HepG2 (cell line): ENCODE data around the gene TGM1. TPM values are rescaled to one million over a fixed set of nuclear protein-coding genes. Genes with fewer than 3 reads are reported as not detected.

ENCODE experiments used
- ATAC-seq: fragments of 200-7000 bp; cut with Tn5 transposase; 3 replicates; pipeline ENCODE4 v1.9.1; 2020; ENCODE audit warnings: mild to moderate bottlenecking, moderate library complexity
- BruUV-seq: library from RNA; stranded (reverse); fragments of 400-500 nt; replicated peaks from 2 replicates; lab custom pipeline; 2021; lab: Mats Ljungman, UMichigan
- CTCF ChIA-PET: fragments of 300-600 bp; formaldehyde crosslinking; extraction: SDS; loops from one replicate; lab custom pipeline; 2021; ENCODE audit warnings: low total read pairs, inconsistent platforms, low intra/inter-chr PET ratio; lab: Yijun Ruan, JAX
- POLR2A ChIA-PET: fragments of 350-600 bp; sonication (Branson Sonifier 250); formaldehyde crosslinking; loops from one replicate; lab custom pipeline; 2020; ENCODE audit warnings: antibody characterized with exemption, inconsistent platforms; lab: Yijun Ruan, JAX
- DNase-seq: peaks from one replicate; pipeline ENCODE4 v3.0.0-alpha.2; 2015; ENCODE audit warnings: low spot score
- FAIRE-seq: peaks from 3 replicates; lab custom pipeline; 2011; peaks lifted over from hg19 to GRCh38; lab: Jason Lieb, UNC
- H2AFZ ChIP-seq: one replicate; pipeline ENCODE4 v1.6.1; 2011; ENCODE audit warnings: low read length, inconsistent platforms
- H3K27ac ChIP-seq: fragments of 300-600 bp; 3 replicates; pipeline ENCODE4 v1.8.0; 2011; ENCODE audit warnings: mixed run types, mild to moderate bottlenecking, mixed read lengths, low read length, inconsistent platforms; ENCODE audit not compliant: insufficient read depth; ENCODE audit errors: extremely low read length
- H3K27me3 ChIP-seq, 2 experiments: fragments of 200-600 bp in 1 of 2; 2 replicates in 1 of 2; 3 replicates in 1 of 2; pipeline versions ENCODE4 v1.6.0 to v1.8.0; 2011; ENCODE audit warnings: low read length in 2 of 2, mild to moderate bottlenecking in 2 of 2, moderate library complexity in 2 of 2, inconsistent platforms in 1 of 2; ENCODE audit not compliant: insufficient read depth in 2 of 2, control insufficient read depth in 1 of 2
- H3K36me3 ChIP-seq, 2 experiments: fragments of 200-600 bp in 1 of 2; replicated peaks in 1 of 2; 2 replicates in 1 of 2; 3 replicates in 1 of 2; pipeline versions ENCODE4 v1.5.1 to v1.8.0; 2011; ENCODE audit warnings: low read length in 2 of 2, inconsistent platforms in 1 of 2; ENCODE audit not compliant: insufficient read depth in 2 of 2, control insufficient read depth in 1 of 2
- H3K4me1 ChIP-seq: 2 replicates; pipeline ENCODE4 v1.5.1; 2012; ENCODE audit warnings: low read length, inconsistent platforms; ENCODE audit not compliant: insufficient read depth
- H3K4me2 ChIP-seq: 2 replicates; pipeline ENCODE4 v1.6.0; 2011; ENCODE audit warnings: low read depth, low read length, inconsistent platforms
- H3K4me3 ChIP-seq, 3 experiments: fragments of 200-600 bp in 1 of 3; sonication (generic), shearing (Covaris generic) in 1 of 3; replicated peaks in 1 of 3; 2 replicates each; pipeline ENCODE4 v1.5.1; 2011 to 2016; ENCODE audit warnings: low read length in 3 of 3, inconsistent platforms in 2 of 3, low read depth in 2 of 3, mild to moderate bottlenecking in 2 of 3, control low read depth in 1 of 3, mixed read lengths in 1 of 3; ENCODE audit not compliant: insufficient read depth in 1 of 3
- H3K79me2 ChIP-seq: one replicate; pipeline ENCODE4 v1.6.1; 2011; ENCODE audit warnings: low read length, inconsistent platforms; ENCODE audit not compliant: insufficient read depth
- H3K9ac ChIP-seq: 2 replicates; pipeline ENCODE4 v1.6.0; 2011; ENCODE audit warnings: mild to moderate bottlenecking, low read depth, low read length, inconsistent platforms; ENCODE audit not compliant: insufficient read depth
- H3K9me3 ChIP-seq: 2 replicates; pipeline ENCODE4 v1.5.1; 2012; ENCODE audit warnings: mild to moderate bottlenecking, low read length
- H4K20me1 ChIP-seq: 2 replicates; pipeline ENCODE4 v1.6.0; 2011; ENCODE audit warnings: inconsistent platforms, mild to moderate bottlenecking, low read length, moderate library complexity; ENCODE audit not compliant: insufficient read depth
- ARNT2 ChIP-seq: sonication (generic); formaldehyde crosslinking; IDR thresholded peaks from 2 replicates; pipeline ENCODE4 v1.8.0; 2022; ENCODE audit warnings: mild to moderate bottlenecking, low read depth, missing genetic modification reagents, moderate library complexity
- ATF1 ChIP-seq: IDR thresholded peaks from 2 replicates; pipeline ENCODE4 v1.6.1; 2016; ENCODE audit warnings: mild to moderate bottlenecking, control low read depth
- FOXO4 ChIP-seq: sonication (generic); formaldehyde crosslinking; conservative IDR thresholded peaks from 2 replicates; pipeline ENCODE4 v1.8.1; 2023; ENCODE audit warnings: missing genetic modification reagents
- GTF3A ChIP-seq: sonication (generic); formaldehyde crosslinking; conservative IDR thresholded peaks from 2 replicates; pipeline ENCODE4 v1.4.0; 2020; ENCODE audit warnings: mild to moderate bottlenecking, missing genetic modification reagents
- HNF4A ChIP-seq: sonication (generic); formaldehyde crosslinking; IDR thresholded peaks from 2 replicates; pipeline ENCODE4 v1.4.0; 2020; ENCODE audit warnings: missing genetic modification reagents
- NONO ChIP-seq, 2 experiments: fragments of 450-650 bp in 1 of 2; sonication (generic) in 1 of 2; formaldehyde crosslinking in 1 of 2; IDR thresholded peaks in 1 of 2; conservative IDR thresholded peaks in 1 of 2; 2 replicates each; pipeline versions ENCODE4 v1.6.1 to v1.8.0; 2017 to 2022; ENCODE audit warnings: mild to moderate bottlenecking in 1 of 2, missing genetic modification reagents in 1 of 2, moderate library complexity in 1 of 2
- NR0B2 ChIP-seq: sonication (generic); formaldehyde crosslinking; IDR thresholded peaks from 2 replicates; pipeline ENCODE4 v1.4.0; 2020; ENCODE audit warnings: mild to moderate bottlenecking, missing genetic modification reagents
- POLR2G ChIP-seq: fragments of 200-400 bp; formaldehyde crosslinking; IDR thresholded peaks from 2 replicates; pipeline ENCODE4 v1.6.1; 2018; ENCODE audit warnings: mild to moderate bottlenecking, low read depth, low read length, moderate library complexity
- SALL1 ChIP-seq: sonication (generic); formaldehyde crosslinking; IDR thresholded peaks from 2 replicates; pipeline ENCODE4 v1.8.0; 2022; ENCODE audit warnings: mild to moderate bottlenecking, missing genetic modification reagents
- ZBTB33 ChIP-seq: sonication (generic); formaldehyde crosslinking; IDR thresholded peaks from 2 replicates; pipeline ENCODE4 v1.4.0; 2020; ENCODE audit warnings: missing genetic modification reagents
- ZBTB46 ChIP-seq: sonication (generic); formaldehyde crosslinking; IDR thresholded peaks from 2 replicates; pipeline ENCODE4 v1.4.0; 2020; ENCODE audit warnings: mild to moderate bottlenecking, missing genetic modification reagents, borderline replicate concordance
- ZMYM4 ChIP-seq: sonication (generic); formaldehyde crosslinking; IDR thresholded peaks from 2 replicates; pipeline ENCODE4 v1.8.1; 2023; ENCODE audit warnings: mild to moderate bottlenecking, missing genetic modification reagents
- ZNF24 ChIP-seq: fragments of 450-650 bp; IDR thresholded peaks from 2 replicates; pipeline ENCODE4 v1.6.1; 2017; ENCODE audit warnings: antibody characterized with exemption, mild to moderate bottlenecking
- ZNF556 ChIP-seq: sonication (generic); formaldehyde crosslinking; IDR thresholded peaks from 2 replicates; pipeline ENCODE4 v1.4.0; 2020; ENCODE audit warnings: mild to moderate bottlenecking, missing genetic modification reagents, borderline replicate concordance
- ZNF615 ChIP-seq: sonication (generic); formaldehyde crosslinking; IDR thresholded peaks from 2 replicates; pipeline ENCODE4 v1.5.0; 2020; ENCODE audit warnings: mild to moderate bottlenecking, missing genetic modification reagents, borderline replicate concordance
- ZNF629 ChIP-seq: sonication (generic); formaldehyde crosslinking; conservative IDR thresholded peaks from 2 replicates; pipeline ENCODE4 v1.5.0; 2020; ENCODE audit warnings: missing genetic modification reagents
- ZSCAN21 ChIP-seq: sonication (generic); formaldehyde crosslinking; IDR thresholded peaks from 2 replicates; pipeline ENCODE4 v1.8.0; 2022; ENCODE audit warnings: mild to moderate bottlenecking, missing genetic modification reagents, moderate library complexity, borderline replicate concordance
- ZSCAN29 ChIP-seq: sonication (generic); formaldehyde crosslinking; conservative IDR thresholded peaks from 2 replicates; pipeline ENCODE4 v1.4.0; 2020; ENCODE audit warnings: mild to moderate bottlenecking, missing genetic modification reagents
- WGBS: methylation state at CpG from one replicate; pipeline ENCODE4 v1.1.6; 2017; ENCODE audit warnings: low lambda C conversion rate; 5-methylcytosine and 5-hydroxymethylcytosine counted together
- in situ Hi-C: cut with HindIII; loops from 2 replicates; pipeline ENCODE4 v1.10.0; 2017; ENCODE audit warnings: low pct_unique_long_range_greater_than_20kb; ENCODE audit not compliant: extremely low pct_ligation_motif_present
- intact Hi-C: fragments of 100-400 bp; cut with micrococcal nuclease; formaldehyde crosslinking; loops from one replicate; pipeline ENCODE4 v1.10.0; 2022; ENCODE audit not compliant: unreplicated experiment
- polyA plus RNA-seq, 8 experiments: library from polyadenylated mRNA; depleted of rRNA in 3 of 8; stranded (reverse) in 7 of 8; unstranded in 1 of 8; fragments of >200 nt; fragmentation: Illumina TruSeq in 4 of 8; extraction: Trizol in 4 of 8; gene quantifications; 2 replicates each; pipeline versions ENCODE4 v1.2.1 to v1.2.3, GENCODE V29; 2011 to 2016; ENCODE audit warnings: low read depth in 4 of 8, missing spikeins in 1 of 8, mixed read lengths in 1 of 8; ENCODE audit not compliant: insufficient read depth in 1 of 8
- total RNA-seq, 5 experiments: library from RNA; depleted of rRNA; stranded (reverse); fragments of >200 nt; fragmentation: Illumina TruSeq; extraction: Trizol; gene quantifications; 2 replicates each; pipeline ENCODE4 v1.2.3, GENCODE V29; 2016; ENCODE audit warnings: low read depth in 1 of 5

TGM1 gene
- total and polyA plus RNA-seq, 2 of the 13 experiments (the other 11 are each of a cell fraction or from before 2014, with no cell fraction given), result 3.2 to 10.6 TPM

- peaks cover 13% of the 10 kb centered on the region for H3K4me1 ChIP-seq
- no peak overlapping the region for H2AFZ ChIP-seq
- DNase-seq (no peak), ATAC-seq (peak; percentile 18), FAIRE-seq (no peak)
- H3K4me2 ChIP-seq, result no peak overlapping the region
- H3K4me3 ChIP-seq, result no peak overlapping the region
- BruUV-seq, result no TSS peak
- intact Hi-C loops, result loop anchor here (10.0 kb wide), 1 partner anchor 987 kb away; the partner anchor contains the start of genes BCL2L2 and PPP1R3E
- H3K79me2 ChIP-seq, result no peaks in the 10 kb centered on the region
- no peaks in the 10 kb centered on the region for H3K27me3 ChIP-seq
- H3K9me3 ChIP-seq, result no peaks in the 10 kb centered on the region
- POLR2A ChIA-PET, result interaction anchor here (1.0 to 24.7 kb wide), 7 partner anchors 7 to 130 kb away, joined by 3 to 850 read pairs (median 8); partner anchors contain the start of genes CHMP4A, DHRS1, GMPR2 and IRF9
- no peak overlapping the region for H3K27ac ChIP-seq
- CTCF ChIA-PET, result no interaction called here
- in situ Hi-C loops, result no loop called here
- H3K9ac ChIP-seq, result no peak overlapping the region
- H3K36me3 ChIP-seq, result peaks cover 48 to 66% of the 10 kb centered on the region in 2 experiments
- no peaks in the 10 kb centered on the region for H4K20me1 ChIP-seq
- WGBS, result 88% methylated on average over 3 of the region's 3 CpGs
- TF ChIP-seq FOXO4 (CRISPR knock-in tag) (0 out of 2 replicates have a peak, but pooled peaks have one; percentile 83), NR0B2 (no peak), ZNF556 (CRISPR knock-in tag) (0 out of 2 replicates have a peak, but pooled peaks have one; percentile 48), SALL1 (CRISPR knock-in tag) (no peak), ARNT2 (no peak), ZBTB46 (0 out of 2 replicates have a peak, but pooled peaks have one; percentile 56), ZNF629 (CRISPR knock-in tag) (peak; percentile 90), GTF3A (CRISPR knock-in tag) (0 out of 2 replicates have a peak, but pooled peaks have one; percentile 43), ZSCAN21 (CRISPR knock-in tag) (no peak), ZSCAN29 (CRISPR knock-in tag) (0 out of 2 replicates have a peak, but pooled peaks have one; percentile 38), NONO (IDR thresholded peaks at IDR 0.05) (no peak), NONO (CRISPR knock-in tag; conservative IDR thresholded peaks at IDR 0.05) (peak; percentile 52; the same call in 1 of the 2 replicates), ZBTB33 (no peak), ZNF615 (no peak), POLR2G (peak; percentile 23; the same call in 1 of the 2 replicates), ATF1 (CRISPR knock-in tag) (no peak), HNF4A (CRISPR knock-in tag) (peak; percentile 63; the same call in 1 of the 2 replicates), ZMYM4 (CRISPR knock-in tag) (0 out of 2 replicates have a peak, but pooled peaks have one; percentile 36), ZNF24 (no peak)
These were observed 28.6 kb upstream of the TGM1 start for GRCh38 chr14:24291446-24292117.
